CD4-positive, alpha-beta T cell treated with Interleukin-17A for 4 hours (primary cell): ENCODE measurements around the gene CALHM1.
A peak's percentile ranks its signal among the peaks of the same experiment; 100 is the strongest.

ENCODE experiments used
- DNase-seq: peaks from one replicate; pipeline ENCODE4 v3.0.0-alpha.2; 2020; ENCODE audit warnings: mixed read lengths

Gene CALHM1

DNA sequence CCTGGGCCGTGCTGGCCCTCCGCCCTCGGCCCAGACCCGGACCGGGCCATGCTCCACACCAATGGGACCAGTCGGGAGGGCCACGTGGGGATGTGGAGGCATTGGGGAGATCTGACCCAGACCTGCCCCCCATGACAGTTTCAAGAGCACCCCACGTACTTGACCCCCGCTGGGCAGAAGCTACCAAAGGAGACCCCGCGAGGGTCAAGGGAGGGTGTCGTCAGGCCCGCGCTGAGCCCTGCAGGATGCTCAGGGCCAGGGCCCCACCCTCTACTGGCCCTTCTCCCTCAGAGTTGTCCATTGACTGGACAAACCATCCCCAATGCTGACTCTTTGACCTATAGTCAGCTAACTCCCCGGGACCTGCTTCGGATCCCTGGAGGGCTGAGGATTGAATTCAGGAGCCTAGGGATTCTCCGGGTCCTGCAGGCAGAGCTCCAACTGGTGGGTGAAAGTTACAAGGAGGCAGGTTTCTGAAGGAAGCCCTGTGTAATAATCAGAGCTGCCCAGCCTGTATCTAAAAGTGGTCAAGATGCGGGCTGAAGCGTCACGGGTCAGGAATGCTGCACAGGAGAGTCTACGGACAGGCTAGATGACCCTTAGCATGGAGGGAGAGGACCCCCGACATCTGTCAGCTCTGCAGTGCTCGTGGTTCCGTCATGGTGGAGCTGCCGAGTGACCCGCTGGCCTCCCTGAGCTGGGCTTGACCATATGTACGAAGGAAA lies 6.0 kb downstream of the CALHM1 start:
- DNase-seq, result no peak

DNA sequence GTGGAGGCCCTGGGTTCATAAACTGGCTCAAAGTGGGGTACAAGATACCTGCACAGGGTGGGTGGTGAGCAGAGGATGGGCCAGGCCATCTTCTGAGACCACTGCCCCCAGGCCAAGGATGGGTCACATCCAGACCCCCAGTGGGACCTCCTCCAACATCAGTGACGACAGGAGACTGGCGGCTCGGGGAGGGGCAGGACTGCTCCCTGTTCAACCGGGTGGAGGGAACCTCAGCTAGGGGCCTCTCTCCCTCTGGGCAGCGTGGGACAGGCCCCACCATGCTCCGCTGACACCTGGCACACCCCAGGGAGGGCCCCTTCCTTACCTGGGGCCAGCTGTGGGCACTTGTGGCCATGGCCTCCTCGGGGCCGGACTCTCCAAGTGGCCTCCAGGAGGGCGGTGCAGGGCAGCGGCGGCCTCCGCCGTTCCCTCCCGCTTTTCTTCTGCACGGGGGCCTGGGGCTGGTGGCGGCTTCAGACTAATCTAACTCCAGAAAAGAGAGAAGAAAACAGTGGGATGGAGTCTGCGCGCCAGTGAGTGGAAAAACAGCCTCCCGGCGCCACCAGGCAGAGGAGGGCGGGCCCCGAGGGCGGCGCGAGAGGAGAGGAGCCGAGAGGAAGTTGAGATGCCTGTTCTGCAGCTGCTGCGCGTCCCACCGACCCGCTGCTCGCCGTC lies 6.7 kb downstream of the CALHM1 start, which contains the start of gene CALHM2:
TSS of gene CALHM2 (minus strand) at position 540 of the 675 bp plus-strand sequence. CDS start 2,429 bp downstream, outside the sequence.
- DNase-seq, result peak; percentile 78

DNA sequence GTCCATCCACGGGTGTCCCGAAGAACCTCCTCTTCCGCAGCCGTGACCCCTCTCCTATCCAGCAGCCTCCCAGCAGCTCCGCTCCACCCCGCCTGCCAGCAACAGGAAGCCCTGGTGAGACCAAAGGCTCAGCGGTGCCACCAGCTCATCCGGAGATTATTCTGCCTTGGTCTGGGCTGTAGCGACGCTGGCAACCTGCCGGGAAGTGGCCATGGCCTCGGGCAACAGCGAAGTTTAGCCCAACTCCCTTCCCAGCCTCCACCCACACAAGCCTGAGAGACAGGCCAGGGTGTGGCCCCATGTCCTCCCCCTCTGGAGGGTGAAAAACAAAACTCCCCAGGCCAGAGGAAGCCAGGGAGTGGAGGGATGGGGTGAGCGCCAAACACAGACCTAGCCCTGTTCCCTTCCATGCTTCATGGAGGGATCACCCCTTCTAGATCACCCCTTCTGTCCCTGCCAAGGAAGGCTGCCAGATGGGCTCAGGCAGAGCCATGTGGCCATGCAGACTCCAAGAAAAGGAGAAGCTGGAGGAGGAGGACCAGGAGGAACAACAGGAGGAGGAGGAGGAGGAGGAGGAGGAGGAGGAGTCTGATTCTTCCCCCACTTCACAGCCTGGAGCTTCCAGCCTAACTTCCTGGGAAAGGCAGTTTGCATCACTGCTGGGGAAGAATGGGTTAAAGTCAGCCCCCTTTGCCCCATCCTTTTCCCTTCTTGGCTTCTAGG lies 7.4 kb downstream of the CALHM1 start:
- peak; percentile 78 for DNase-seq

DNA sequence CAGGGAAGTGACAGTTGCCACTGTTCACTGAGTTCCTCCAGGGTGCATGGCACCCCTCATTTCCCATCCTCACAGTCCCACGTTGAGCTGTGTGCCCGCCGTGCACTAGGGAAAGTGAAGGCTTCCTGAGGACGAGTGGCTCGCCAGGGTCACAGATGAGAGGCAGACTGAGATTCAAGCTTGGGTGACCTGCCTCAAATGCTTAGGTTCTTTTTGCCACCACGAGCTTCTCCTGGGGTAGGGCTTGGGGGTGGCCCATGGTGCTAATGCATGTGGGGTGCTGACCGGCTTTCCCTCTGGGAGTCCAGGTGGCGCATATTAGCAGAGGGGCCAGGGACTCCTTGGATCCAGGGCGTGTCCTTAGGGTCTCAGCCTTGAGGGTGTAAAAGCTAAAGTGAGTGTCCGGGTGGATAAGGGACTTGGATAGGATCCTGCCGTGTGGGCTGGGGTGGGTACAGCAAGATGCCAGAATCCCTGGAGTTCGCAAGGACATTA lies 8.5 kb downstream of the CALHM1 start:
- no peak for DNase-seq

DNA sequence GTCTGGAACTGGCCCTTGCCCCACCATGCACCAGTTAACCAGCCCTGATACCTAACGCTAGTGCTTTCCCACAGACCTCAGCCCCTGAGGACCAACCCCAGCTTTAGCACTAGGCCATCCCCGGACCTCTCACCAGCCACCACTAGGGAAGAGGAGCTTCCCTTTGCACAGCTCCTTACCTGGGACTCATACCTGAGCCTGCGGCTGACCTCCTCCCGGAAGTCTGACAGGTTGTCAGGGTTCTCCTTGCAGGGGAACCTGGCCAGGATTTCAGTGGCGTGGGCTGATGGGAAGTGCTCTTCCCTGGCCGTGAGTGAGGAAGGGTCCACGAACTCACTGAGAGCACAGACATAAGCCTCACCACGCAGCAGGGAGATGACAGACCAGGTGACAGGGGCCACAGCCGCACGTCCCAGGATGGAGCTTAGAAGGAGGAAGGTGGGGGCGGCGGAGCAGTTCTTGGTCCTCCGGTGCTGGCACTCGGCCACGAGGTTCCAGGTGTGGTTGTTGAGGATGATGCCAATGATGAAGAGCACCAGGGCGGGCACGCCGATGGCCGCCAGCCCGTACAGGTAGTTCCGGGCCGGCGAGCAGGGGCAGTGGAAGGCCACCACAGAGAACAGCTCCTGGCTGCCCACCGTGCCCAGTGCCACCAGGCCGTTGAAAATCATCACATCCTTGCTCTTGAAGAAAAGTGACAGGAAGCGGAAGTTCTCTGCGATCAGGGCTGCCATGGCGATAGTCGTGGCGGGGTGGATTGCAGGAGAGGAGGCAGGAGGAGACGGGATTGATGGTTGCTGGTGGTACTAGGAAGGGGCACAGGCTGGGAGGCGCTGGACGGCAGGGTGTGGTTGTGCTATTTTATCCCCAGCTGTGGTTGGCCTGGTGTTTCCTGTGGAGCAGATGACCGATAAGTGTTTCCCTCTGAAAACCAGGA lies 9.2 kb downstream of the CALHM1 start:
- DNase-seq, result no peak

DNA sequence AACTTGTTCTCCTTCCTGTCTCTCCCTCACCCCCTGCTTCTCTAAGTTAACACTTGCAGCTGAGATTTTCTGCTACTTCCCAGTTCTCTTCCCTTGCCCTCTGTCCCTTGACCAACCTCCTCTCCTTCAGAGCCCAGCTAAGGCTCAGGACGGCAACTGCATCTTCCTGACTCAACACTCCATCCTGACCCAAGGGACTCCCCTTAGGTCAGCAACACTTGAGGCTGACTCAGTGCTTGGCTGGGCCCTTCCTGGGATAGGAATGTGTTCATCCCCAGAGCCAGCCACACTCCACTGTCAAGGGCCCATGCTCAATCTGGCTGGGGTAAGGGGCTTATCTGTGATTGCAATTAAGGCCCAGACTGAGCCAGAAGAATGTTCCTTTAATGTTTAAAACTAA lies 10.0 kb downstream of the CALHM1 start:
- DNase-seq, result no peak

DNA sequence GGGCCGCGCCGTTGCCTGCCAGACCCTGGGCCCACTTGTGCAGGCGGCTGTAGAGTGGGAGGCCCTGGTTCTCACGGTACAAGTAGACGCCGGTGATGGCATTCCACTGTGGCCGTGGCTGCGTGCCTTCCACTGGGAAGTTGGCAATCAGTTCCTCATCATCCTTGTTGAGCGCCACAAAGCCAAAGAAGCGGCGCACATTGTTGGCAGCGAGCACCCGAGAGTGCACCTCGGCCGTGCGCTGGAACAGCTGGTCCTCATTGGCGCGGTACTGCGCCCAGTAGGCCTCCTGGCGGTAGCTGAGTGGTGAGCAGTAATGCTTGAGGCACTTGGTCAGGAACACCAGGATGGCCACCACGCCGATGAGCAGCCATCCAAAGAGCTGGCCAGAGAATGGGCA lies 11.5 kb downstream of the CALHM1 start:
- no peak for DNase-seq

DNA sequence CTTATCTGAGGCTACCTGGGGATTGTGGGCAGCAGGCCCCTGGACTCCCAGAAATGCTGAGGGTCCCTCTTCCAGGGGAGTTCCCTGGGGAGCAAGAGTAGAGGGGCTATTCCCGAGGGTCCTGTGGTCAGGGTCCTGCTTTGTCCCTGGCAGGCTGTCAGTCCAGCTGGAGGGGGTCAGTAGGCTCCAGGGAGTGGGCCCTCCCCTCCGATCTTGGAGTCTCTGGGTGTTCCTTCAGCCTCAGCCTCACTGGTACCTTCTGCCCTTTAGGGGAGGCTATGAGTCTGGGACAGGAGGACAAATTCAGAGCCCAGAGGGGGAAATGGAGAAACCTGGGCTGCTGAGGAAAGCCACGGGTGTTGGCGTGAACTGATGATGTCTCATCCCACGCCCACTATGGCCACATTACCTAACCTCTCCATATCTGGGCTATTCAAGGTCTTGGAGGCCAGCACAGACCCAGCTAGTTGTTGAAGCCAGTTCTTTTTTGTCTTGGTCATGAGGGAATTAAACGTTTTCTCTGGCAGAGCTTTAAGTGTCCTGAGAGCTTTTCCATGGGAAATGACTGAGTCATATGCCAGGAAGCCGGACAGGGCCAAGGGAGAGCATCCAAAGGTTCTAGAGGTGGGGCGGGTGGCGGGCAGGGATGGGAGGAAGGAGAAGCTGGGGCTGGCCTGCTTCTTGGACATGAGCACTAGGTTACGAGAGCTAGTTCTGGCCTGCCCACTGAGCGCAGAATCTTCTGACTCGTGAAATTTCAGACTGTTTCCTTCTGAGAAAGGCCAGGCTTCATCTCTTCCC lies 12.7 kb downstream of the CALHM1 start:
- DNase-seq, result no peak

DNA sequence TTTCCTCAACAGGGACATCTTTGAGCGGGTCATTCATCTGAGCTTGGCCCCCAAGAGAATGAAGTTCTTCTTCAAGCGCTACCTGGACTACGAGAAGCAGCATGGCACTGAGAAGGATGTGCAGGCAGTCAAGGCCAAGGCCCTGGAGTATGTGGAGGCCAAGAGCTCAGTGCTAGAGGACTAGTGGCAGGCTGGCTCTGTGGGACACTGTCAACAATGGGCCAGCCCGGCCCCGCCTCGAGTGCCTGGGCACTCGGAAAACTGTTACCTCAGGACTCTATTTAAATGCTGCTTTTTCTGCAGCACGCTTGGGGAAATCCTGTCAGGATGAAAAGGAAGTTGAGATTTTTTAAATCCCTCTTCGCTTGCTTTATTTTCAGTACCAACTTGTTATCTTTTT lies 13.3 kb downstream of the CALHM1 start:
- no peak for DNase-seq

DNA sequence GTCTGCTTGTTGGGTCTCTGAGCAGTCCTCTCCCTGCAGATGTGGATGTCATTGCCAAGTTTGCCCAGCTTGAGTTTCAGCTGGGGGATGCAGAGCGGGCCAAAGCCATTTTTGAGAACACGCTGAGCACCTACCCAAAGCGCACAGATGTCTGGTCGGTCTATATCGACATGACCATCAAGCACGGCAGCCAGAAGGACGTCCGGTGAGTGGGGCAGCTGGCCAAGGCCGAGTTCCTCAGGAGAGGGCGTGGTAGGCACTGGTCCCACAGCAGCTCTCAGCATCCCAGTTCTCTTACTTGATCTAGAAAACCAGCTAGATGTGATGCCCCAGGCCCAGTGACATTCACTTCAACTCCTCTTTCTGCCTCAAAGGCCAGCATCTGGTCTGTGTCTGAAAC lies 14.2 kb downstream of the CALHM1 start:
- no peak for DNase-seq

DNA sequence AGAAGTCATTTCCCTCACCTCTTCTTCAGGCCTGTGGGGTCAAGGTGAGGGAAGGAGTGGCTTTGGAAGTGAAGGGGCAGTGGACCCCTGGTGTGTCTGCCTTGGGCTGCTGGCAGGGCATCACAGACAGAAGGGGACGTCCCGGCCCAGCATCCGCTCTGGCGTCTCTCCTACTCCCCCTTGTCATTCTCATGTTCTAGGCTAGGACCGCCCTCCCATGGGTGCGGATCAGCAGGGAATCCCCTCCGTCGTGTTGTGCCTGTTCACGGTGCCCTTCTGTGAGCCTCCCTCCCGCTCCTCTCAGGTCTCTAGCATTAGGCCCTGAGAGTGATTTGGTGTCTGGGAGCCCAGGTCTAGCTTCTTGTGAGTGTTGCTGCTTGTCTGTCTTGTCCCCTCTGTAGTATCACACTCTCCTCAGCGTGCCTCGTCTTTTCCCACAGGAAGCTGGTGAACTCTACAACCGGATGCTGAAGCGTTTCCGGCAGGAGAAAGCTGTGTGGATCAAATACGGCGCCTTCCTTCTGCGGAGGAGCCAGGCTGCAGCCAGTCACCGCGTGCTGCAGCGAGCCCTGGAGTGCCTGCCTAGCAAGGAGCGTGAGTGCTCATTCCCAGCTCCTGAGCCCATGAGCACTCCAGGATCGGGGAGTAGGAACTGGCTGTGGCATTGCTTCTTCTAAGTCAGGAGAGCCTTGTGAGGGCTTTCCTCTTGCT lies 15.1 kb downstream of the CALHM1 start:
- DNase-seq, result no peak

DNA sequence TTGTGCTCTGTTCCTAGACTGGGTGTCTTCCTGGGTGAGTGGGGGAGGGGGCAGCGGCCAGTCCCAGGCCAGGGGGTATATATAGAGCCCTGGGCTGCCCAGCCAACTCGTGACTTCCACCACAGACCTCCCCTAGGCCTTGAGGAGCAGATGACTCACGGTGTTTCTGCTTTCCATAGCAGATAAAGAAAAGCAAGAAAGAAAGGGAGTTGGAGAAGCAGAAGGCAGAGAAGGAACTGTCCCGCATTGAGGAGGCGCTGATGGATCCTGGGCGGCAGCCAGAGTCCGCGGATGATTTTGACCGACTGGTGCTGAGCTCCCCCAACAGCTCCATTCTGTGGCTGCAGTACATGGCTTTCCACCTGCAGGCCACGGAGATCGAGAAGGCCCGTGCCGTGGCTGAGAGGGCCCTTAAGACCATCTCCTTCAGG lies 16.7 kb downstream of the CALHM1 start:
- no peak for DNase-seq

DNA sequence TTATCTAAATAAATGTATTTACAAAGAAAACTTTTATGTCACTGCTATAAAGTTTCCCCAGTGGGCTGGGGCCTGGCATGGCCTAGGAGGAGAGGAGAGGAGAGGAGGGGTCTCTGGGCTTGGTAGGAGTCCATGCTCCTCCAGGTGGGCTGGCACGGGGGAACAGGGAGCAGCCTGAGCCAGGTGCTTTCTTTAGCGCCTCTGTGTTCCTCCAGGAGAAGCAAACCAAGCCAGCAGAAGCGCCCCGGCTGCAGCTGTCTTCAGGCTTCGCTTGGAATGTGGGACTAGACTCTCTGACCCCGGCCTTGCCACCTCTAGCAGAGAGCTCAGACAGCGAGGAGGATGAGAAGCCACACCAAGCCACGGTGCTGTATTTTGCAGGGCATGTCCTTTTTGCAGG lies 17.1 kb downstream of the CALHM1 start:
- no peak for DNase-seq

DNA sequence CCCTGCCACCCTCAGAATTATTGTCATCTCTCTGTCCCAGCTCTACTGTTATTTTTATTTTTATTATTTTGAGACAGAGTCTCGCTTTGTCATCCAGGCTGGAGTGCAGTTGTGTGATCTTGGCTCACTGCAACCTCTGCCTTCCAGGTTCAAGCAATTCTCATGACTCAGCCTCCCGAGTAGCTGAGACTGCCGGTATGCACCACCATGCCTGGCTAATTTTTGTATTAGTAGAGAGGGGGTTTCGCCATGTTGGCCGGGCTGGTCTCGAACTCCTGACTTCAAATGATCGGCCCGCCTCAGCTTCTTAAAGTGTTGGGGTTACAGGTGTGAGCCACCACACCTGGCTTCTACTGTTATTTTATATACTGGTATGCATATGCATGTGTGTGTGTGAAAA lies 17.5 kb downstream of the CALHM1 start:
- no peak for DNase-seq

DNA sequence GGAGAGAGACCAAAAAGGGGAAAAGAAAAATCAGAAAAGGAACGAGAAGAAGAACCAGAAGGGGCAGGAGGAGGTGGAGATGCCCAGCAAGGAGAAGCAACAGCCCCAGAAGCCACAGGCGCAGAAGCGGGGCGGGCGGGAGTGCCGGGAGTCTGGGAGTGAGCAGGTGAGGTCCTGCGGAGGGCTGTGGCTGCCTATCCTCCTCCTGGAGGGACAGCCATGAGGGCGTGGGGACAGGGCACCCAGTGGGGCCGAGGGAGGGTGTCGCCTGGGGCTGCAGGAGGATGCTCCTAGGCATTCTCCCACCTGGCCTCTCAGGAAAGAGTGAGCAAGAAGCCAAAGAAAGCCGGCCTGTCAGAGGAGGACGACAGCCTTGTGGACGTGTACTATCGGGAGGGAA lies 18.3 kb downstream of the CALHM1 start:
- no peak for DNase-seq

DNA sequence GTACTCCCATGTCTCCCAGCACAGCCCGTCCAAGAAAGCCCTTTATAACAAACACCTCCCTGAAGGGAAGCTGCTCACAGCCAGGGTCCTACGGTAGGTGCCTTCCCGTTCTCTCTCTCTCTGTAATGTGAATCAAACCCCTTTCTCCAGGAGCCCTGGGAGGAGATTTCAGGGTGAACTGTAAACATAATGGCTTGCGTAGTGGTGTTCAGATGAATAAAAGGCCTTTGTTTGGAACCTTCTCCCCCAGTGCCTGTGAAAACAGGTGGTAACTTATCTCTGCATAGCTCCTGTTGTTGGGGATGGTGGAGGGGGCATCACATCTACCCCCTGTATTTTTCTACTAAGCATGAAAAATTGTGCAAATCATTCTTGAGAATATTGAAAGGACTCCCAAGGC lies 18.9 kb downstream of the CALHM1 start:
- no peak for DNase-seq

DNA sequence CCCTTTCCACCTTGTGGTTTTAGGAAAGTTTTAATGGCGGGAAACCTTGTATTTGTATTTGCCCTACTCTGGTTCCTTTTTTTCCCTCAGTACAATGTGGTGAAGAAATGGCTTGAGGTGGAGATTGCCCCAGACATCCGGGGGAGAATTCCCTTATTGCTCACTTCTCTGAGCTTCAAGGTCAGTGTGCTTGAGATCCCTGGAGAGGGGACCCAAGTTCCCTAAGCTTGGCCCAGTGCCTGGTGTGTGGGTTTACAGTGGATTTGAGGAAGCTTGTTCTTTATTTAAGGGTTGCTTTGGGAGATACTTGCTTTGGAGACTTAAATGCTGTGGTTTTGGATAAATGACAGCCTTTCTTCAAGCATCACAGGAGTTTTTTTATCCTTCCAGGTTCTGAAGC lies 24.8 kb downstream of the CALHM1 start:
- DNase-seq, result no peak

DNA sequence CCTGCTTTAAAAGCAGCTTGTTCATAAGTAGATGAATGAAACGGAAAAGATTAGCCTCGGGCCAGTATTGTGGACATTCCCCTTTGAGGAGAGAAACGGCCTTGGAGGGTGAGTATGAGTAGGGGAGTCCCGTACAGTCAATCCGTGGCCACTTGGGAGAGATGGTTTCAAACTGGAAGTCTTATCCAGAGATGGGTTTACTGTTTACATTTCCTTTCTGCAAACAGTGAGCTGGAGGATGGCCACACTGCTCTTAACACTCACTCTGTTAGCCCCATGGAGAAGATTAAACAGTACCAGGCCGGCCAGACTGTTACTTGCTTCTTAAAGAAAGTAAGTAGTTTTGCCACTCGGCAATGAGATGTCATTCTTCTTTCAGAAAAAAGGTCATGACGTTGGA lies 26.8 kb downstream of the CALHM1 start:
- DNase-seq, result no peak

DNA sequence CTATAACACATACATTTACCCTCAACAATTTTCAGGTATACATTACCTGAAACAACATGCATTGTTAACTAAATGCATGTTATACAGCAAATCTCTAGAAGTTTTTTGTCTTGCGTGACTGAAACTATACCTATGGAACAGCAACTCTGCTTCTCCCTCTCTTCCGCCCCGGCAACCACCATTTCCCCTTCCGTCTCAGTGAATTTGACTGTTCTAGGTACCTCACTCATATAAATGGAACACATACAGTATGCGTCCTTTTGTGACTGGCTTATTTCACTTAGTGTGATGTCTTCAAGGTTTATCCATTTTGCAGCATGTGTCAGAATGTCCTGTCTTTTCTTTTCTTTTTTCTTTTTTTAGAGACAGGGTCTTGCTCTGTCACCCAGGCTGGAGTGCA lies 29.1 kb downstream of the CALHM1 start:
- DNase-seq, result peak; percentile 46

DNA sequence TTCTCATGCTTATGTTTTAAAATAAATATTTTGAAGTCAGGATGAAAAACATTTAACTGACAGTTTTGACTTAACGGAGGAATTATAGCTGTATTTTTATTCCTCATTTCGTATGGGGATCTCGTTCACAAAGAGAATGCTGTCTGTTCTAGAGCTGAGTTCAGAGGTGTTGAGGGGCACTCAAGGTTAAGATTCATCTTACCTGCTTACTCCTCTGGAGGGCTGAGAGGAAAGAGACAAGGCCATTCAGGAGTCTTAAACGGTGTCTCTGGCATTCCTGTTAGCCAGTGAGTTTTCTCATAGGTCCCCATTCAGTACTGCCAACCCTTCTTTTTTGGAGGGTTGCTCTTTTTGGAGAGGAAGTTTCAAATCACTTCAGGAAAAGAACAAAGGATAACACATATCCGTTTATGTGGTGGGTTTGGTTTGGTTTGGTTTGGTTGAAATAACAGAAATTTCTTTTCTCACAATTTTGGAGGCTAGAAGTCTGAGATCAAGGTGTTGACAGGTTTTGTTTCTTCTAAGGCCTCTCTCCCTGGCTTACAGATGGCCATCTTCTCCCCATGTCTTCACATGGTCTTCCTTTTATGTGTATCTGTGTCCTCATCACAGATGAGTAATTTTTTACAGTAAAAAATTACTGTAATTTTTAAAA lies 29.6 kb downstream of the CALHM1 start:
- no peak for DNase-seq
